ENCODE data around the gene NEU4. TPM values are rescaled to one million over a fixed set of nuclear protein-coding genes. Genes with fewer than 3 reads are reported as not detected.
"Not testable (repeated sequence)": the region's sequence is repeated elsewhere in the genome, so short reads cannot be mapped to it uniquely, and the experiment has no call there.

NEU4 gene
- total RNA-seq, 1 donor from 2014 or later = not detected

GRCh38 chr2:241797441-241798080, 11.4 kb upstream of the NEU4 start:
- ATAC-seq = no peak
- intact Hi-C loops (cut with DNase I) = no loop called here
- DNase-seq (ENCODE audit: low spot score) = peak; percentile 45

GRCh38 chr2:241798081-241798630, 10.8 kb upstream of the NEU4 start:
- intact Hi-C loops (cut with DNase I) = no loop called here

GRCh38 chr2:241798631-241799521, 10.1 kb upstream of the NEU4 start:
- intact Hi-C loops (cut with DNase I) = no loop called here
- ATAC-seq = no peak
- no peak for DNase-seq (ENCODE audit: low spot score)

More at GRCh38 chr2:241798081-241798630, 10.8 kb upstream of the NEU4 start:
- ATAC-seq (no peak), DNase-seq (ENCODE audit: low spot score) (no peak)

- intact Hi-C loops (cut with DNase I) = no loop called here
- ATAC-seq (no peak), DNase-seq (ENCODE audit: low spot score) (peak; percentile 45)
These were observed 9.3 kb upstream of the NEU4 start for GRCh38 chr2:241799522-241800197.

- ATAC-seq; DNase-seq (ENCODE audit: low spot score); intact Hi-C loops (cut with DNase I): not testable (repeated sequence)
These were observed 8.6 kb upstream of the NEU4 start for GRCh38 chr2:241800198-241800903.

- peak; percentile 55 for DNase-seq (ENCODE audit: low spot score)
- intact Hi-C loops (cut with DNase I) = no loop called here
- ATAC-seq = no peak
These were observed 7.2 kb upstream of the NEU4 start for GRCh38 chr2:241801611-241802420.

- no peak for ATAC-seq
- intact Hi-C loops (cut with DNase I) = no loop called here
- peak; percentile 47 for DNase-seq (ENCODE audit: low spot score)
These were observed 6.3 kb upstream of the NEU4 start for GRCh38 chr2:241802421-241803318.

- DNase-seq (ENCODE audit: low spot score) = peak; percentile 69
- intact Hi-C loops (cut with DNase I) = no loop called here
- ATAC-seq = peak; percentile 70
These were observed 5.3 kb upstream of the NEU4 start for GRCh38 chr2:241803387-241804325.

GRCh38 chr2:241804326-241805229, 4.4 kb upstream of the NEU4 start:
- DNase-seq (ENCODE audit: low spot score) (peak; percentile 54), ATAC-seq (peak; percentile 24)
- intact Hi-C loops (cut with DNase I) = no loop called here

- DNase-seq (ENCODE audit: low spot score); intact Hi-C loops (cut with DNase I); ATAC-seq: not testable (repeated sequence)
These were observed 2.8 kb upstream of the NEU4 start for GRCh38 chr2:241806217-241806616.

- ATAC-seq (peak; percentile 26), DNase-seq (ENCODE audit: low spot score) (peak; percentile 51)
- intact Hi-C loops (cut with DNase I) = no loop called here
These were observed 807 bp upstream of the NEU4 start for GRCh38 chr2:241808051-241808720.

GRCh38 chr2:241809383-241810306, 652 bp downstream of the NEU4 start:
- ATAC-seq (no peak), DNase-seq (ENCODE audit: low spot score) (no peak)
- intact Hi-C loops (cut with DNase I) = no loop called here
